ENCODE results near the gene FGD5.

Gene FGD5

DNA sequence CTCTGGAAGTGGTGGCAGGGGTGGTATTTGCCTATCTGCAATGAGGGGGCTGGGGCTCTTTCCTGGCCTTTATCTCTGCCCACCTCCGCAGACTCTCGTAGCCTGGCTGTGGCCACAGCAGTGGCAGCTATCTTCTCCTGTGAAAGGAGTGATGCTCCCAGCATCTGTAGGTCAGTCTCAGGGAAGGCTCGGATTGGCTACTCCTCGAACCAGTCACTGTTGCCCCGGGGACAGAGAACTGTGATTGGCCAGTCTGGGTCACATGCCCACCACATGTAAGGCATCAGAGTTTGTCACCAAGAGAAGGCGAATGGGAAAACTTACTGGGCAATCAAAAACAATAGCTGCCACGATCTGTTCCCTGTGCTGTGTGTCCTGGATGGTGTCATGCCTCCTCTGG is 30.1 kb upstream of the FGD5 start:
- no peak for DNase-seq

DNA sequence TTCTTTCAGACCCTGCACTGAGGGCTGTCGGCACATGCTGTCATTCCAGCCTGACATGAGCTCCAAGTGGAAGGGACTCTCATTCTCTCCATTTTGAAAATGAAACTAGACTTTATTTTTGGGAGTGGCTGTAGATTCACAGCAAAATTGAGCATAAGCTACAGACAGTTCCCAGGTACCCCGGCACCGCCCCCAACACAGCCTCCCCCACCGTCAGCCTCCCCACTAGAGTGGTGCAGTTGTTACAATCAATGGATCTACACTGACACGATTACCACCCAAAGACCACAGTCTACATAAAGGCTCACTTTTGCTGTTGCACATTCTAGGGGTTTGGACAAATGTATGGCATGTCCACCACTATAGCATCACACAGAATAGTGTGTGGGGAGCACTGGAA is 29.5 kb upstream of the FGD5 start:
- no peak for DNase-seq

DNA sequence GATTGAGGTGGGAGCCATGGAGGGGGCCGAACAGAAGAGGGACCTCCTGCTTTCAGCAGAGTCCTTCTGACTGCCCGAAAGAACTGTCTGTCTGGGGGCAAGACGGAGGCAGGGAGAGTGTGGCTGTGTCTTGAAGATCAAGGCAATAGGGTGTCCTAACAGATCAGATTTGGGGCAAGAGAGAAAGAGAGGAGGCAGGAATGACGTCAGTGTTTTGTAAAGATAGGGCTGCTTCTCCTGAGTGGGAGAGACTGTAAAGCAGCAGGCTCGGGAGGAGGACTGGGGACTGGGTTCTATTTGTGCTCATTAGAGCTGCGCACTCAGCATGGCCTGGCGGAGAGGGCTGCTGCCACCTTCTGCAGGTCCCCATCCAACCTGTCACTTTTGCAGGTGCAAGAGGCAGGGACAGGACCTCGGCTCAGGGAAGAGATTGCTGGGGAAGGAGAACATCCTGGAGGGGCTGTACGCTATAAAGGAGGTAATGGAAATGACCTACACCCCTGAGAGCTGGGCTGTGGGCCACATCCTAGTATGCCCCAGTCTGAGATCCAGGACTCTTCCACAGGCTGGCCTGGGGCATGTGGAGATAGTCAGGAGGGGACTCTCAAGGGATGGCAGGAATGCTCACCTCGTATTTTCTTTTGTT is 29.0 kb upstream of the FGD5 start:
- DNase-seq: no peak

DNA sequence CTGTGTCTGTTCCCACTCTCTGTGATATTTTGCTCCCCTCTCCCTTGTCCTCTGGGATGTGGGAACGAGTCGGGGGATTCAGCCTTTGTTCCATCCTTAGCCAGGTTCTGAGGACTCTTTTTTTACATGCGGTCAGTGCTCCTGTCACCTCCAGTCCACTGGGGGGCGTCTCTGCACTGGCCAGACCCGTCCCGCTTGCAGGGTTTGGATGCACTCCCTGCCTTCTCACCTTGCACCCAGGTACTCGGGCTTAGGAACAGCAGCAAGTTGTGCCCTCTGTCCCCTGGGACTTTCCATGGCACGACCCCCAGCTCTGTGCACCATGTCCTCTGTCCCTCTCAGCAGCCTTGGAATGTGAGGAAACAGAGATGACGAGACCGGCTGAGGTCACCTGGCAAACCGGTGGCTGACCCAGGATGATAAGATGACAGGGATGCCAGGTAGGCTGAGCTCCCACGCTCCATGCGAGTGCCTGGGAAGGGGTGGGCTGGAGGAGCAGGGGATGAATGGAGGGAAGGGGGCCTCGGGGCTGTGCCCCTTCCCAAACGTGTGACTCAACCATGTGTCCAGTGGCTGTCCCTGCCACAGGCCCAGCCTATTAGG is 27.3 kb upstream of the FGD5 start:
- DNase-seq: no peak

DNA sequence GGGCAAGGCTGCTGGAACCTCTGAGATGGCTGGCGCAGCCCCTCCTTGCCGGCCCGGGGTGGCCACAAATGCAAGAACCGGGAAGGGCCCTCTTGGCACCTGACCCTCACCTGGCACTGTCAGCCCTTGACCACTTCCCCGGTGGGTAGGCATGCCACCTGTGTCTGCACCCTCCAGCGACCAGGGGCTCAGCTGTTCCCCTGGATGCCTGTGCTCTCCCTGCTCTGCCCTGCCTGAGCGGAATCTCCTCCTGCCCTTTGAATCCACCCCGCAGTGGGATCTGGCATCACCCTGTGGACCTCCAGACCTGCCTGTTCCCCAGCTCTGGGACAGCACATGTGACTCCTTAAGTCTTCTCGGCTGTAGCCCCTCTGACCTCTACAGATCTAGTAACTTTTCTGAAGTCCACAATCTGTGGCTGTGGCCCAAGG is 26.1 kb upstream of the FGD5 start:
- no peak for DNase-seq

DNA sequence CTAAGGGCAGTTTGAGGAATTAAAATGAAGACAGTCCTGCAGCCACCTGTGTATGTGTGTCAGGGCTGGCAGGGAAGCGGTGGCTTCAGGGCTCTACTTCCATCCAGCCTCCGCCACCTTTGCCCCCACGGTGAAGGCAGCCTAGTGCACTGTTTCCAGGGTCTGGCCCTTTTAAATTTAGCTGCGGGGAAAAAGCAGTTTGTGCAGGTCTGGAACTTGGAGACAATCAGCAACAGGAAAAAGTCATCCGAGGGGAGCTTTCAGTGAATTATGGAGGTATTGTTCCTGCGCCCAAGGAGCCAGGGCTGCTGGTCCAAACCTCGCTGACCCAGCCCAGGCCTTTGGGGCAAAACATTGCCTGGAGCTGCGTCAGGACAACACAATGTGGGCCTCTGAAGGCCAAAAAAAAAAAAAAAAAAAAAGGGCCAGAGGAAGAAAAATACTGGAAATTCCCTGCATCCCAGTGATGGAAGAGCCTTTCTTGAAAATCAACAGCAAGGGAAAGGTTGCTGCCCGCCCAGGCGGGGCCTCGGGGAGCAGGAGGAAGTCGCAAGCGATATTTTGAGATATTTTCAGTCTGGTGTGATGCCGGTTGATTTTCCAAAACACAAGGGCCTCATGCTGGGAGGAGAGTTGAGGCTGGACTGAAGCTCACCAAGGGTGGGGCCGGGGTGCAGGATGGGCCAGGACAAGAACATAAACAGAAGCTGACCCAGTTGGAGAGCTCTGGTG is 25.5 kb upstream of the FGD5 start:
- DNase-seq: no peak

DNA sequence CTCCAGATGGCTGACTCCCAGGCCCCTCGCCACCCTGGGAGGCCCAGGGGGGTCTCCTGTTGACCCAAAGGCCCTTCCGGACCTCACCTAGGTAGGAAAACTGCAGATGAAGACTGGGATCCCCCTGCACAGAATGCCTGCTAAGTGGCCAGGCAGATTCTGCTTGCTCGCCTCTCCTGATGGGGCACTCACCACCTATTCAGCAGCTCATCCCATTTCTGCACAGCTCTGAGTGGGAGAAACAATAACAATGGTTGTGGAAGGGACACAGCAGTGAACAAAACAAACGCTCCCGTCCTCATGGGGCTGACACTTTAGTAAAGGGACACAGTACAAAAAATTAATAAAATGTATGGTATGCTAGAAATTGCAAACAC is 24.9 kb upstream of the FGD5 start:
- no peak for DNase-seq

DNA sequence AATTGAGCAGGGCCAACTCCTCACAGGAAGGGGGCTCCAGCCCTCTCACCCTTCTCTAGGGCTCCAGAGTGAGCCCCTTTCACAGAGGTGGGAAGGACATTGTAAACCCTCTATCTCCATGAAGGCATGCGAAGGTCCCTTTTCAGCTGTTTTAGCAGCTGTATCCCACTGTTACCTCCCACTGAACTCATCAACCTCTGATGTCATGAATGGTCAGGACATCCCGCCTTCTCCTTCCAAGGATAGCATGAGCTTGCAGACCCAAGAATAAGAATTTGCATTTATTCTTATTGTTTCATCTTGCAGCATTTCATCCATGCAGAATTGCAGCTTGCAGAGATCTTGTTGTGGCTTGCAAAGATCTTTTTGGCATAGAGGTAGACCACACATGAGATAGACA is 24.3 kb upstream of the FGD5 start:
- no peak for DNase-seq

DNA sequence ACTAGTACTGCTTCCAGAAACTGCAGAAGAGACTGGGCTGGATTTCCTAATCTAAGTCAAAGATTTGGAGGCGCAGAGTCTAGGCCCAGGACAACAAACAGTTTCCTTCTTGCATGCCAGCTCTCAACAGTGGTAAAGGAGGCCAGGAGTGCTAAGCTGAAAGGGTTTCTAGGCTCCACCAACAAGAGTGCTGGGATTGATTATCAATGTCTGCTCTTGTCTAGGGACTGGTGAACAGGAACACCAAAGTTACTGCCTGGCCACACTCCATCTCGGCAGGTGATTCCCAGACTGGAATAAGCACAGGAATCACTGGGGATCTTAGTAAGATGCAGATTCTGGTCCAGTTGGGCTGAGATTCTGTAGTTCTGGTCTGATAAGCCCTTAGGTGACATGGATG is 22.8 kb upstream of the FGD5 start:
- no peak for DNase-seq

DNA sequence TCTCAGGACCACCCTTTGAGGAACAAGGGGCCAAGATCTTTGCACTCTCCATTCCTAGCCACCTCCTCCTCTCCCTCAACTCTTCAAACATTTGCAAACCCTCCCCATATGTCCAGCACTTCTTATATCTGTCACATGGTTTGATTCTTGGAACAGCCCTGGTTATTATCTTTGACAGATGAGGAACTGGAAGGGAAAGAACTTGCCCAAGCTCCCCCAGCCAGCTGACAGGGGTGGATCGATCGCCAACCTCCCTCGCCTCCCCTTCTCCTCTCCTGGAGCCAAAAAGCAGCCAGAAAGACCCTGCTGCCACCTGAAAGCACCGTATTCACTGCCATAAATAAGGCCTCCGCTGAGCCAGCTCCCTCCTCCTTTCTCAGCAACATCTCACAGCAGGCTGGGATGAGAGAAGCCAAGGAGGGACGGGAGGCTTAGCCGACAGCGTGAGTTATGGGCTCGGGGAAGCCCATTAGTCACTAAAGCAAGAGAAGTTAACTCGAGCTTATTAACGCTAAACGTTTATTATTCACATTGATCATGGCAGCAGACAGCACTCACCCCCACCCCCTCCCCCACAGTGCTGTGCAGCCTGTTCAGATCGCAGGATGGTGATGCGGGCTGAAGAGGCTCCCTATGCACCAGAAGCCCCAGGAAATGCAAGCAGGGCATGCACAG is 22.2 kb upstream of the FGD5 start:
- no peak for DNase-seq

DNA sequence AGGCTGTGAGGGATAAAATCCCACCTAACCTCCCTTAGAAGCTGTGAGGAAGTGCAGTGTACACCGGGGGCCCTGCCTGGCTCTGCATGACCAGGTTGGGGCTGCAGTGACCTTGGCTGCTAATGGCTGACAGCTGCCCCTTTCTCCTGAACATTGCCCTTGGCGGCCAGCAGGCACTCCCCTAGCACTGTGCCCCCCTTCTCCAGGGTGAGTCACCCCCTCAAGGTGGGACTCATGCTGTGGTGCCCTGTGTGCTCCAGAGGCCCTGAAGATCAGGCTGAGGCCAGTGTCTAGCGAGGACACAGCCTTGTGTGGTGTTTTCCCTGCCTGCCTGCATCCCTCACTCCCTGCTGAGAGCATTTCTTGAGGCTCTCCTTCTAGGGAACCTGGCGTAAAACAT is 21.0 kb upstream of the FGD5 start:
- no peak for DNase-seq

DNA sequence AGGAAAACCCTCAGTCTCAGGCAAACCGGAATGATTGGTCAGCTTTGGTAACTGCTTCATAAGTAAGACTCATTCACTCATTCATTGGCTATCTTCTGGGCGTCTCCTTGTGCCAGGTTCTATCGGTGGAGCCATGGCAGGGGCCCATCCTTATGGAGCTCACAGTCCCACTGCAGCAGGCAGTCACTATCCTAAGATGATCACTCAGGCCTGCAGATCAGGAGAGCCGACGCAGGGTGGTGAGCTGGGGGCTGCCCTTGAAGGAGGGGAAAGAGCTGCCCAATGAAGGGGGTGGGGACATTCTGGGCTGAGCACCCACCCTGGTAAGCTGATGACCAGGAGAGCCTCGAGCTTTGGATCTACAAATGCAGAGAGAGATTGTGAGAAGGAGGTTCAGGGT is 20.5 kb upstream of the FGD5 start:
- no peak for DNase-seq

DNA sequence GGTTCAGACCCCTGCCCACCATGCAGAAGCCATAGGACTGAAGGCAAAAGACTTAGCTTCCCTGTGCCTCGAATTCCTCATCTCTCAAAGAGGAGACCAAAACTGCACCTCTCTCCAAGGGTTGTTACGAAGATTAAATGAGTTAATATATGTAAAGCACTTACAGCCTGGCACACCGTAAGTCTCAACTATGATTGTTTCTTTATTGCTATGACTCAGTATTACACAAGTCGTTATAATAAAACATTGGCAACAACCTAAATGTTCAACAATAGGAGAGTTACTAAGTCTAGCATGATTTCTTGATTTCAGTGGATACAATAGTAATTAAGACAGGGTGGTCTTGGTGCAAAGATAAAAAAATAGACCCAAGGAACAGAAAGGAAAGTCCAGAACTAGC is 19.6 kb upstream of the FGD5 start:
- no peak for DNase-seq

DNA sequence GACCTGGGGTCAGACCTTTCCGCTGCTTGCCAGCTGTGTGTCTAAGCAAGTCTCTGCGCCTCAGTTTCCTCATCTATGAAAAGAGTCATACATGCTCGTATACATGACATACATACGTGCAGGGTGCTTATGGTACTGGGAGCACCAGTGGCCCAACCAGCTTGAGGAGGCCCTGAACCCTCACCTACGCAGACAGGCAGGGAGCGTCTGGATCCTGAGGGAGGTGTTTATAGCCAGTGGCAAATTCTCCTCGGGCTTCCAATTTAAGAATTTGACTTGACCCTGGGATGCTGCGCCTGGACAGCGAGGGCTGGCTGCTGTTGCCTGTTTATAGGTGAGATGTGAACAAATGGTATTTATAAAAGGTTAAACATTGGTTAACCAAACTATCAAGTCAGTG is 17.7 kb upstream of the FGD5 start:
- no peak for DNase-seq

DNA sequence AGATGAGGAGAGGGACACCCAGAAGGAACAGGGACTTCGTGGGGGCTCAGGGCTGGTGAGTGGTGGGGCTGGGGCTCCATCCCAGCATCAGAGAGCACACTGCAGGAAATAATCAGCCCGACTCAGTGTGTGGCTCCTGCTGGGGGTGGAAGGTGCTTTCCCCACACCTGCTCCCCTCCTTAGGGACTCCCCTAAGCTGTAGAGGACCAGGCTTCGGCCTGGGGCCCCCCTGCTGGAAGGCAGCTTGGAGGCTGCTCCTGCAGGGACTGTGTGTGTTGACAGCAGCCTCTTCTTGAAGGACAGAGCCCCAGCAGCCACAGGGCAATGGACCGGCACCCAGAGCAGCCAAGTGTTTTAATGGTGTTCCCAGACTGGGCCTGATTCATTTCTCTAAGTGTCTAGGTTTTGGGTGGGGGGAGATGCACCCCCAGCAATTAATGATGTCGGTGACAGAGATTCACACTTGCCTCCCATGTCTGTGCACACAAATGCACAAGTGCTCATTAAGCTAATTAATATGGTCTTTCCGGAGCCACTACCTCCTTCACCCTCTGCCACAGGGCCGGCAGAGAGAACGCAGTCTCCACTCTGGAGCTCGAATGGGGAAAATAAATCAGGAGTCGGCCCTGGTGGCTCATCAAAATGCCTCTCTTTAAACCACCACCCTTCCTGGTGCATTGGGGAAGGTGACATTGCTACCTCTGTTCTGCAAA is 16.9 kb upstream of the FGD5 start:
- DNase-seq: no peak

DNA sequence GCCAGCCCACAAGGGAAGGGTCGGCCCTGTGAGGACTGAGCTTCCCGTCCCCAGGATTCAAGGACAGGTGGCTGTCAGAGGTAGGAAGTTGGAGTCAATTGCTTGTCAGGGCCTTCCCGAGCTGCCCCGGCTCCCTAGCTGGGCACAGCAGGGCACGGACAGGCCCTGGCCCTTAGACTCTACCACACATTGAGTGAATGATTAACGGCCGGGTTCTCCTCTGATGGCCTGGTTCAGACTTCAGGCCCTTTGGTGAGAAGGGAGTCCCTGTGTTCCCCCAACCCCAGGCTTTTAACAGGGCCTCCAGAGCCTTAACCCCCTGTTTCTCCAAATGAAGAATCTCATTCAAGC is 16.4 kb upstream of the FGD5 start:
- DNase-seq: no peak

DNA sequence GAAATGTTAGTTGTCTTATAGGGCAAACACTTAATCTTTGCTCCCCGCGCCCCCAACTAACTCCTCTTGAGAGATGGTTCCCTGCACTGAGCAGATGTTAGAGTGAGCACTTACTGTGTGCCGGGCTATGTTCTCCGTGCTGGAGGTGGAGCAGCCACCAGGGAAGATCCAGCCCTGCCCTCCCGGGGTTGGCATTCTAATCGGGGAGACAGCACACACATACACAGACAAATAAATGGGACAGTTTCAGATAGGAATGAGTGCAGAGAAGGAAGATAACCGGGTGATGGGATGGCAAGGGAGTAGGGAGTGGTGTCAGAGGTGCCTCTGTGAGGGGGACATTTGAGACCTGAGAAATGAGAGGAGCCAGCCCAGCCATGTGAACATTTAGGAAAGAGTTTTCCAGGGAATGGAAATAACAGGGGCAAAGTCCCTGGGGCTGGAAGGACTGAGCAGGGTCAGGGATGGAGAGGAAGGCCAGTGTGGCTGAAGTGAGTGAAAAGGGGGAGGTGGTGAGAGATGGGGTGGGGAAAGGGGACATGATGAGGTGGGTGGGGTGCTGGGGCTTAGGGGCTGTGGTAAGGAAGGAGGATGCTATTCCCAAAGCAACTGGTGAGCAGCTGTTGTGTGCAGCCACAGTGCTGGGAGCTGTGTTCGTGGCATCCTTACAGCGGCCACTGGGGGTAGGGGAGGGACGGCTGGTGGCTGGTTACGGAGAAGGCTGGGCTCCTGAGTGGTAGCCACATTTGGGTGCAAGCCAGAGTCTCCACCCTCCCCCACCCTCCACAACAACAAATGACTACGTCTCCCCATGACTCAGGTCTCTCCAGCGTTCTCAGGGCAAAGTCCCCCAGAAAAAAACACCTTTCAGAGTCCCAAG is 15.4 kb upstream of the FGD5 start:
- no peak for DNase-seq

DNA sequence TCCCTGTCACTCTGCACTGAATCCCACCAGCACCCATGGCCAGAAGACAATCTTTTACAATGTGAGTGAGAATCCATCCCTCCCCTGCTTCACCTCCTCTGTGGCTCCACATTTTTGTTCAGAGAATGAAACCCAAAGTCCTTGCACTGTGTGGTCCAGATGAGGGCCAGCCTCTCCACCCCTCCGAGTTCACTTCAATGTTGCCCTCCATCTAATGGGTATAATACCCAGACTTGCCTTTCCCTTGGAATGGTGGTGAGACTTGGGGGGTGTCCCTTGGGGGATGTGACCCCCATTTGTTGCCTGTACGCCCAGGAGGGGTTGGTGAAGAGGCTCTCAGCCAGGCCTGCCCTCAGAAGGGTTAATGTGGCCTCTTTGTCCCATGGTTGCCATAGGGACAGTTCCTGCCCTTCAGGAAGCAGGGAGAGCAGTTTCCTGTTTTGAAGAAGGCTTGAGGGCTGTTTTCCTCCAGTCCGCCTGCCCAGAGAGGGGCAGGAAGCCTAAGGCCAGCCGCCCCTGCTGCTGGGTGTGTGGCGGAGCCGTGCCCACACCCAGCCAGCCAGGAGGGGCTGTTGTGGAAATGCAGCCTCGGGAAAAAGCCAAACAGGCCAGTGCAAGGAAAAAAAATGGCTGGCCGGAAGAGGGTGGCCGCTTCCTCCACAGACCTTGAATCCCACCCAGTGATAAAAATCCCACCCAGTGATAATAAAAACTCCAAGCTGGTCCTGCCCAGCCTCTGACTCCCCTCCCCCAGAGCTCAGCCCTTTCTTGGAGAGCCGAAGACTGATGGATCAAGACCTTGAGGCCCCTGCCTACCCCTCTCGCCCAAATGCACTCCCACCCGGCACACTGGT is 14.6 kb upstream of the FGD5 start:
- DNase-seq: no peak

DNA sequence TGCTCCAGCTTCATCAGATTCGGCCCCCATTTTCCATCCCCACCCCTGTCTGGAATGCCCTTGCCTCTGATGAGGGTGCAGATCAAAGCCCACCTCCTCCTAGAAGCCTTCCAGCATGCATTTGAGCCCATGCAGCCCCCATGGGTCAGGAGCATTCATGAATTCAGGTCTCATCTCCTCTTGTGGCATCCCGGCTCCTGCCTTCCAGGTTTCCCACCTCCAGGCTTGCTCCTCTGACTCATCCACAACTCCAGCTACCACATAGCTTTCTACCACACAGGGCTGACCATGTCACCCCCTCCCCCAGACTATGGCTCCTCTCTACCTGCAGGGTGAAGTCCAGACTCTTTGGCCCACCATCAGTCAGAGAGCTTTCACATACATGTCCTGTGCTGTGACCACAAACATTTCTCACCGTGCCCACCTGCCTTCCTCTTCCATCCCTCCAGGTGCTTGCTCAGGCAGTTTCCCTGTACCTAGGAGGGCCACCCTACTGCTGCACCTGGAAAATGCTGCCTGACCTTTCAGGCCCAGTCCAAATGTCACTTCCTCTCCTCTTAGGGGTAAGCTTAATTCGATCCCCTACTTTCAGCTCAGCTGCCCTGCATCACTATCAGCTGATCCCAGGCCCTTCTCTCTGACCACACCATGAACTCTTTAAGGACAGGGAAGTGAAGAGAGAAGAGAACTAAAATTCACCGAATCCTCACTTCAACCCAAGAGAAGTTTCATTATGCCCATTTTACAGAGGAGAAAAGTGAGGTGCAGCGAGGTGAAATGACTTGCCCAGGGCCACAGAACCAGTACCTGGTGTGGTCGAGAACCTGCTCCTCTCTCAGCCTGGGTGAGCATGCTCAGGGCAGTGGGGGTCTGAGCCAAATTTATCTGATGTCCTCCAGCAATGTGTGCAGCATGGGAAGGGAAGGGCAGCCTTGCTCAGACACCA is 13.7 kb upstream of the FGD5 start:
- no peak for DNase-seq

DNA sequence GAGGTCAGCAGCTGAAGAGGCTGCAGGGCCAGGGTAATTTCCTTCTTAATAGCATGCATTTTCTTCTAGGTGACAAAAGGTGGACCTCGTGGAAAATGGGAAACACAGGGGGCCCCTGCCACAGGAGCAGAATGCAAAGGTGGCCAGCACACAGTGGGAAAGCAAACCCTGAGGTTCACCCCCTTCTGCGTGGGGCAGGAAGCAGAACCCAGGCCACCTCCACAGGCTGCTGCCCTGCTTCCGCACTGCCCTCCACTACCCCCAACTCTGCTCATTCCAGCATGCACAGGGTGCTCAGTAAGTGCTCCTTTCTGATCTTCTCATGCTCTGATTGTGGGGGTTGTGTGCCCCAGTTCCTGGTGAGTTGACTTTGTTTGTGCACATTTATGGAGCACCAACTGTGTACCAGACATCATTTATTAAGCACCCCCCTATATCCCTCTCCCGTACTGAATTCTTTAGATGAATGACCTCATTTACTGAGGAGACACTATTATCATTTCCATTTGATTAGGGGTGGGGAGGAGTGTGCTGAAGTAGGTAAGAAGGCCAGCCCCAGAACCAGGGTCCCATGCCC is 12.7 kb upstream of the FGD5 start:
- no peak for DNase-seq

Measured in CD4-positive, alpha-beta T cell treated with Interleukin-15 for 1 hour (primary cell).